ENCODE data around the gene BANK1. TPM values are rescaled to one million over a fixed set of nuclear protein-coding genes. Genes with fewer than 3 reads are reported as not detected.

Gene BANK1
- total RNA-seq, 1 experiment from 2014 or later, result not detected

- POLR2A ChIA-PET, result no interaction called here
- TF ChIP-seq CTCF (IDR thresholded peaks at IDR 0.05; ENCODE audit: unreplicated experiment), result no peak
- Mint-ChIP-seq H3K36me3 (ENCODE audit: insufficient read depth, unreplicated experiment) (no peaks in the 10 kb centered on the region), H3K4me1 (ENCODE audit: insufficient read depth, unreplicated experiment) (no peaks in the 10 kb centered on the region), H3K27me3 (ENCODE audit: insufficient read depth, unreplicated experiment) (no peaks in the 10 kb centered on the region), H3K4me3 (ENCODE audit: unreplicated experiment) (no peak overlapping the region), H3K27ac (ENCODE audit: low read depth, unreplicated experiment) (no peak overlapping the region), H3K9me3 (ENCODE audit: unreplicated experiment) (no peaks in the 10 kb centered on the region)
- CTCF ChIA-PET, result interaction anchor here (0.5 to 0.9 kb wide), 3 partner anchors 17 to 1369 kb away, joined by 3 to 4 read pairs (median 3); no protein-coding TSS in a partner anchor
- intact Hi-C loops (cut with micrococcal nuclease), result no loop called here
- peak; percentile 3 for DNase-seq (ENCODE audit: unreplicated experiment)
- no TSS peak for BruUV-seq (replicated peaks)
These were observed 16.4 kb downstream of the BANK1 start for GRCh38 chr4:101806914-101807313.

DNA sequence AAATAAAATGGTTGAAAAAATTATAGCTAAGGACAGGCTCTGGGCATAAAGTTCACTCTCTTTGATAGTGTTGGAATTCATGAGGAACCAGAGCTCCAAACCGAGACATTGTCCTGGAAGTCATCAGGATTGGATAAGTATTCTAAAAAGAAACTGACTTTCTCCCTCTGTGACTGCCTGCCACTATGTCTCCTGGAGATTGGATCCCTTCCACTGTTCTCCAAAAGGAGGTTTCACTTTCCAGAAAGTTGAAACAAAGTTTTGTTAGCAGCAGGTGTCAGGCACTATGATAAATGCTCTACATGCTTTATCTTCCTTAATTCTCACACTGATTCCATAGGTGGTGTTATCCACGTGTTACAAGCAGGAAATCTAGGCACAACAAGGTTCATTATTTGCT lies 16.8 kb downstream of the BANK1 start:
- H3K9me3 Mint-ChIP-seq (ENCODE audit: unreplicated experiment), result no peaks in the 10 kb centered on the region
- DNase-seq (ENCODE audit: unreplicated experiment), result no peak
- H3K36me3 Mint-ChIP-seq (ENCODE audit: insufficient read depth, unreplicated experiment), result no peaks in the 10 kb centered on the region
- ChIA-PET POLR2A (no interaction called here), CTCF (interaction anchor here (0.7 to 0.9 kb wide), 2 partner anchors 16 to 1369 kb away, joined by 3 read pairs; no protein-coding TSS in a partner anchor)
- H3K4me1 Mint-ChIP-seq (ENCODE audit: insufficient read depth, unreplicated experiment), result no peaks in the 10 kb centered on the region
- no TSS peak for BruUV-seq (replicated peaks)
- H3K4me3 Mint-ChIP-seq (ENCODE audit: unreplicated experiment), result no peak overlapping the region
- intact Hi-C loops (cut with micrococcal nuclease), result no loop called here
- no peak overlapping the region for H3K27ac Mint-ChIP-seq (ENCODE audit: low read depth, unreplicated experiment)
- H3K27me3 Mint-ChIP-seq (ENCODE audit: insufficient read depth, unreplicated experiment), result no peaks in the 10 kb centered on the region
- no peak for TF ChIP-seq CTCF (IDR thresholded peaks at IDR 0.05; ENCODE audit: unreplicated experiment)

DNA sequence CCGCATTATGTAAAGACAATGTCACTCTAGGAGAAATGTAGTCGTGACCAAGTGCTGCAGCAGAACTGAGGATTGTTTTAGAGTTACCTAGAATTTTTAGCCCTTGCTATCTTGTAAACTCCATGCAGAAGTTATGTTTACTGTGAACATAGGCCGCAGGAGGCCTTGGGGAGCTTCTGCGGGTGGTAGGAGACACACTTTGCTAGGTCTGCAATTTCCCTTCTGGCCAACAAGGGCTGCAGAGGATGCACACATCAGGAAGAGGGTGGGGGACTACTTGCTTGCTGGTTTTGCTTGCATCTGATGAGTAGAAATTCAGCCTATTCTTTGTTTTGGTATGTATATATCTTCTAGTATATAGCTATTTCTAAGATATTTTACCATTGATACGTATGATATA lies 23.1 kb downstream of the BANK1 start:
- CTCF ChIA-PET, result no interaction called here
- BruUV-seq (replicated peaks), result no TSS peak

GRCh38 chr4:101818362-101818761 lies 27.8 kb downstream of the BANK1 start:
- BruUV-seq (replicated peaks), result no TSS peak
- no peaks in the 10 kb centered on the region for H3K36me3 Mint-ChIP-seq (ENCODE audit: insufficient read depth, unreplicated experiment)
- H3K27me3 Mint-ChIP-seq (ENCODE audit: insufficient read depth, unreplicated experiment), result no peaks in the 10 kb centered on the region
- no peak for DNase-seq (ENCODE audit: unreplicated experiment)
- H3K4me3 Mint-ChIP-seq (ENCODE audit: unreplicated experiment), result no peak overlapping the region
- CTCF ChIA-PET, result no interaction called here
- no peaks in the 10 kb centered on the region for H3K9me3 Mint-ChIP-seq (ENCODE audit: unreplicated experiment)
- TF ChIP-seq CTCF (IDR thresholded peaks at IDR 0.05; ENCODE audit: unreplicated experiment), result no peak
- H3K27ac Mint-ChIP-seq (ENCODE audit: low read depth, unreplicated experiment), result no peak overlapping the region
- no peaks in the 10 kb centered on the region for H3K4me1 Mint-ChIP-seq (ENCODE audit: insufficient read depth, unreplicated experiment)
- intact Hi-C loops (cut with micrococcal nuclease), result no loop called here
- POLR2A ChIA-PET, result no interaction called here

More for the DNA sequence above, 23.1 kb downstream of the BANK1 start:
- intact Hi-C loops (cut with micrococcal nuclease), result no loop called here
- Mint-ChIP-seq H3K27me3 (ENCODE audit: insufficient read depth, unreplicated experiment) (no peaks in the 10 kb centered on the region), H3K27ac (ENCODE audit: low read depth, unreplicated experiment) (no peak overlapping the region), H3K36me3 (ENCODE audit: insufficient read depth, unreplicated experiment) (no peaks in the 10 kb centered on the region), H3K4me3 (ENCODE audit: unreplicated experiment) (no peak overlapping the region), H3K9me3 (ENCODE audit: unreplicated experiment) (no peaks in the 10 kb centered on the region), H3K4me1 (ENCODE audit: insufficient read depth, unreplicated experiment) (no peaks in the 10 kb centered on the region)
- TF ChIP-seq CTCF (IDR thresholded peaks at IDR 0.05; ENCODE audit: unreplicated experiment), result no peak
- no peak for DNase-seq (ENCODE audit: unreplicated experiment)
- POLR2A ChIA-PET, result no interaction called here
